Esophagus squamous epithelium (tissue), 5 donors: ENCODE measurements around the gene CDK5RAP3. TPM values are rescaled to one million over a fixed set of nuclear protein-coding genes. Genes with fewer than 3 reads are reported as not detected.
"Not testable (repeated sequence)": the region's sequence is repeated elsewhere in the genome, so short reads cannot be mapped to it uniquely, and the experiment has no call there.

Experiments
- DNase-seq: peaks from one replicate; lab custom pipeline; 2025; lab: John Stamatoyannopoulos, UW
- H3K27ac ChIP-seq, 4 donors: fragments of 200-600 bp; sonication (generic); one replicate each; pipeline ENCODE4 v1.5.1; 2016 to 2019; ENCODE audit warnings: mild to moderate bottlenecking in 1 of 4
- H3K27me3 ChIP-seq, 4 donors: fragments of 200-600 bp; sonication (generic); 1 replicate in 3 of 4; 2 replicates in 1 of 4; pipeline versions ENCODE4 v1.5.1 to v1.6.0; 2017 to 2021; ENCODE audit warnings: antibody characterized with exemption in 1 of 4
- H3K36me3 ChIP-seq, 3 donors: fragments of 200-600 bp; sonication (generic); one replicate each; pipeline ENCODE4 v1.5.1; 2016 to 2019
- H3K4me1 ChIP-seq, 3 donors: fragments of 200-600 bp; sonication (generic); one replicate each; pipeline ENCODE4 v1.5.1; 2017 to 2019
- H3K4me3 ChIP-seq, 4 donors: fragments of 200-600 bp; sonication (generic); 1 replicate in 3 of 4; 2 replicates in 1 of 4; pipeline ENCODE4 v1.5.1; 2016 to 2019; ENCODE audit warnings: mild to moderate bottlenecking in 2 of 4, moderate library complexity in 1 of 4
- H3K9me3 ChIP-seq, 3 donors: fragments of 200-600 bp; sonication (generic); one replicate each; pipeline ENCODE4 v1.5.1; 2016 to 2019
- POLR2A ChIP-seq, 4 donors: fragments of 450-650 bp; IDR thresholded peaks; one replicate each; pipeline ENCODE4 v1.6.1; 2017; ENCODE audit warnings: antibody characterized with exemption in 4 of 4, mild to moderate bottlenecking in 4 of 4, moderate library complexity in 3 of 4
- WGBS, 2 donors: methylation state at CpG; one replicate each; pipeline ENCODE4 v1.1.5; 2018; 5-methylcytosine and 5-hydroxymethylcytosine counted together
- intact Hi-C: fragments of 100-400 bp; cut with DNase I; formaldehyde crosslinking; loops from one replicate; pipeline ENCODE4 v1.15.0; 2022
- total RNA-seq, 4 donors: library from RNA; depleted of rRNA; stranded (reverse); fragments of >200 nt; gene quantifications; one replicate each; pipeline ENCODE4 v1.1.0, GENCODE V29; 2016
- TF ChIP-seq, protein P1 (sequence below), 6 experiments: fragments of 450-650 bp in 4 of 6; fragments of 200-600 bp in 2 of 6; sonication (generic) in 2 of 6; IDR thresholded peaks; one replicate each; pipeline ENCODE4 v1.5.1; 2016 to 2019; ENCODE audit warnings: antibody characterized with exemption in 6 of 6, mild to moderate bottlenecking in 4 of 6, moderate library complexity in 4 of 6
- donor health status: DM: yes; HTN: yes; CAD: no.

CDK5RAP3 gene
- total RNA-seq, 4 donors from 2014 or later, result 60.1 to 141 (median 66.0) TPM

DNA sequence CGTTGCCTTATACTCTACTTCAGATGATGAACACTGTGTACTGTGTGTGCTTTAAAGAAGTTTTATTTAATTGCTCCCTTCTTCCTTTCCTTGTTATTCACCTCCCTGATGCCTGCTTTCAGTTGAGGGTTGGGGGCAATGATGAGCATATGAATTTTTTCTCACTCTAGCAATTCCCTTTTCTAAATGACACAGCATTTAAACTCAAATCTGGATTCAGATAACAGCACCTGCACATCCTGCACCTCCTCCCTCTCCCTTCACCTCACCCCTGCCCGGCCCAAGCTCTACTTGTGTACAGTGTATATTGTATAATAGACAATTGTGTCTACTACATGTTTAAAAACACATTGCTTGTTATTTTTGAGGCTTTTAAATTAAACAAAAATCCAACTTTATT, 42.5 kb upstream of the CDK5RAP3 start:
- no peaks in the 10 kb centered on the region for H3K9me3 ChIP-seq
- H3K36me3 ChIP-seq, result peaks cover 9 to 73% (median 16%) of the 10 kb centered on the region in 3 donors

DNA sequence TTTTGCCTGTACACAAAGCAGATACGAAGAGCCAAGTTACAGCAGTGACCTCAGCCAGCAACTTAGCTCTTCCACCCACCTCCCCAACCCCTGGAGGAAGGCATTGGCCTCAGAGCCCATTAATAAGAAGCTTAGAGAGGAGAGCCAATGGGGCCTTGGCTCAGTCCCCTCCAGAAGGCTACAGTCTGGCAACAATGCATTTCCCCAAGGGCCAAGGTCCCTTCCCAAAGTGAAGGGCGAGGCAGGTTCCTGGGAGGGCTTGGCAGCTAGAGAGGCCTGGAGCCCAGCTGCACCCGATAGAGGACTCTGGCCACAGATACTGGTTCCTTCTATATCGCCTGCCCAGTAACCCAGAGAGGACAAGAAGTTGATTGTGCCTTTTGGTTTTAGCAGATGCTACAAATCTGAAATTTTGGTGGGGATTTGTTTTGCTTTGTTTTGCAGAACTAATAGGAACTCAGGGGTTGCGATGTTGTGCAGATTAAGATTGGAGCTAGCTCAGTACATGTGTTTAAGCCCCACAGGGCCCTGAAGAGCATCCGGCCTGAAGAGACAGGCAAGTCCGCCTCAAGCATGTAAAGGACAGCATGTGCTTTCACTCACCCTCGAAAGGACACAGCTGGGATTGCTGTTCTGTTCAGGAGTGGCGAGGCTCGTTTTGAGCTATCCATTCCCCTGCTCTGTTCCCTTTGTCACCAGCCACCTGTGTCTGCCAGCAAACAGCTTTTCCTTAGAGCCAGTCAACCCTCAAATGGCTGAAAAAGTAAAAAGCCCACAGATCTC, 41.5 kb upstream of the CDK5RAP3 start:
- no peaks in the 10 kb centered on the region for H3K4me1 ChIP-seq
- H3K9me3 ChIP-seq, result no peaks in the 10 kb centered on the region
- no peak overlapping the region for H3K27ac ChIP-seq
- no peaks in the 10 kb centered on the region for H3K27me3 ChIP-seq
- no peak for DNase-seq
- no peak overlapping the region for H3K4me3 ChIP-seq
- WGBS, 2 donors, result 76% methylated on average over 8 of the region's 10 CpGs
- TF ChIP-seq, protein P1, sequence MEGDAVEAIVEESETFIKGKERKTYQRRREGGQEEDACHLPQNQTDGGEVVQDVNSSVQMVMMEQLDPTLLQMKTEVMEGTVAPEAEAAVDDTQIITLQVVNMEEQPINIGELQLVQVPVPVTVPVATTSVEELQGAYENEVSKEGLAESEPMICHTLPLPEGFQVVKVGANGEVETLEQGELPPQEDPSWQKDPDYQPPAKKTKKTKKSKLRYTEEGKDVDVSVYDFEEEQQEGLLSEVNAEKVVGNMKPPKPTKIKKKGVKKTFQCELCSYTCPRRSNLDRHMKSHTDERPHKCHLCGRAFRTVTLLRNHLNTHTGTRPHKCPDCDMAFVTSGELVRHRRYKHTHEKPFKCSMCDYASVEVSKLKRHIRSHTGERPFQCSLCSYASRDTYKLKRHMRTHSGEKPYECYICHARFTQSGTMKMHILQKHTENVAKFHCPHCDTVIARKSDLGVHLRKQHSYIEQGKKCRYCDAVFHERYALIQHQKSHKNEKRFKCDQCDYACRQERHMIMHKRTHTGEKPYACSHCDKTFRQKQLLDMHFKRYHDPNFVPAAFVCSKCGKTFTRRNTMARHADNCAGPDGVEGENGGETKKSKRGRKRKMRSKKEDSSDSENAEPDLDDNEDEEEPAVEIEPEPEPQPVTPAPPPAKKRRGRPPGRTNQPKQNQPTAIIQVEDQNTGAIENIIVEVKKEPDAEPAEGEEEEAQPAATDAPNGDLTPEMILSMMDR (IDR thresholded peaks at IDR 0.05), result no peak
- no peak for TF ChIP-seq POLR2A (IDR thresholded peaks at IDR 0.05)
- peaks cover 9 to 63% (median 14%) of the 10 kb centered on the region in 3 donors for H3K36me3 ChIP-seq
- intact Hi-C loops, result no loop called here

More for the DNA sequence above, 42.5 kb upstream of the CDK5RAP3 start:
- no peaks in the 10 kb centered on the region for H3K4me1 ChIP-seq
- no peak overlapping the region for H3K4me3 ChIP-seq
- 64 to 74% methylated on average over 2 of the region's 2 CpGs for WGBS, 2 donors
- no peak overlapping the region for H3K27ac ChIP-seq
- no peaks in the 10 kb centered on the region for H3K27me3 ChIP-seq
- TF ChIP-seq, protein P1 (IDR thresholded peaks at IDR 0.05), result no peak
- no peak for TF ChIP-seq POLR2A (IDR thresholded peaks at IDR 0.05)
- DNase-seq, result no peak
- intact Hi-C loops, result no loop called here

DNA sequence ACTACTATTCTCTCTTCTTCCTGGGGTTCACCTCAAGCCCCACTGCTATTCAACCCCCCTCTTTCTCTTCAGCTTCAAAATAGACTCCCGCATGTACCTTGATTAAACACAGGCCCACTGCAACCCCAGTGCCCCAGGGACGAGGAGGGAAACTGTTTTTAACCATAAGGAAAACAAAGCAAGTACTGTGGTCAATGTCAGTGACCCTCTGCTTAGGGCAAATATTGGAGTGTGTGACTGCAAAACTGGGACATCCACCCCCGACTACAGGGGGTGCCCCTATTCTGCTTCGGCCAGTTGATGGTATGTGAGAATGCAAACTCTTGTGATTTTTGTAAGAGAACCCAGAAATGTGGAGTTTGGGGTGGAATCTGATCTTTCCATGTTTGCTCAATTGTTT, 39.1 kb upstream of the CDK5RAP3 start:
- DNase-seq, result no peak
- Histone ChIP-seq H3K27me3 (no peaks in the 10 kb centered on the region), H3K27ac (no peak overlapping the region), H3K9me3 (no peaks in the 10 kb centered on the region), H3K4me3 (no peak overlapping the region), H3K4me1 (no peaks in the 10 kb centered on the region), H3K36me3 (peaks cover 0 to 38% (median 5%) of the 10 kb centered on the region in 3 donors)
- intact Hi-C loops, result no loop called here
- WGBS, 2 donors, result 74 to 77% methylated on average over 3 to 4 of the region's 4 CpGs
- TF ChIP-seq, protein P1 (IDR thresholded peaks at IDR 0.05), result no peak
- TF ChIP-seq POLR2A (IDR thresholded peaks at IDR 0.05), result no peak

DNA sequence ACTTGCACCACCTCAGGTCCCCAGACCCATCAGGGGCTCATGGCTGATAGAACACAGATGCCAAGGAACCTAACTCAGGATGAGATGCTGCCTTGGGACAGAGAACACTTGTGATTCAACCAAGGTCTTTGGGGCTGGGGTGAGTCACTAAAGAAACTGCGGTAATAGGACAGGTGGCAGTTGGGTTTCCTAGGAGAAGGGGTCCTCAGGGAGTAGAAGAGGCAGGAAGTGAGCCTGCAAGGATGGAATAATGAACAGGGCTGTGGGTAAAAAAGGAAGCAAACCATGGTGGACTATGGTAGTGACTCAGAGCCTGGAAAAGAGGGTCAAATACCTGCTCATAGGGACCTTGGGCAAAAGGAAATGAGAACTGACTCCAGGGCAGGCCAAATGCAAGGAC, 36.1 kb upstream of the CDK5RAP3 start:
- no peak for TF ChIP-seq POLR2A (IDR thresholded peaks at IDR 0.05)
- TF ChIP-seq, protein P1 (IDR thresholded peaks at IDR 0.05), result no peak
- Histone ChIP-seq H3K4me3 (no peak overlapping the region), H3K27me3 (no peaks in the 10 kb centered on the region), H3K9me3 (no peaks in the 10 kb centered on the region), H3K27ac (no peak overlapping the region), H3K4me1 (no peaks in the 10 kb centered on the region), H3K36me3 (peaks cover 0 to 8% (median 0%) of the 10 kb centered on the region in 3 donors)
- DNase-seq, result no peak
- intact Hi-C loops, result no loop called here
- WGBS, 2 donors, result 89 to 100% methylated on average over 1 of the region's 1 CpG

- intact Hi-C loops, H3K36me3 ChIP-seq, H3K4me3 ChIP-seq, DNase-seq, H3K27me3 ChIP-seq, H3K9me3 ChIP-seq, H3K27ac ChIP-seq, H3K4me1 ChIP-seq: not testable (repeated sequence)
- 77 to 81% methylated on average over 3 of the region's 3 CpGs for WGBS, 2 donors
These were observed 35.4 kb upstream of the CDK5RAP3 start for GRCh38 chr17:47935468-47935867.
